Activated CD8-positive, alpha-beta T cell treated with anti-CD3 and anti-CD28 coated beads for 36 hours (primary cell): ENCODE results near the gene AGBL3. TPM values are rescaled to one million over a fixed set of nuclear protein-coding genes. Genes with fewer than 3 reads are reported as not detected.

Experiments
- ATAC-seq: fragments of 200-7000 bp; cut with Tn5 transposase; one replicate; pipeline ENCODE4 v1.10.0; 2021; ENCODE audit warnings: mild to moderate bottlenecking, moderate library complexity
- CTCF ChIA-PET: fragments of 350-600 bp; sonication (Branson Sonifier 250); formaldehyde crosslinking; loops from one replicate; lab custom pipeline; 2021; ENCODE audit warnings: antibody characterized with exemption; lab: Charles Lee
- POLR2A ChIA-PET: fragments of 350-600 bp; sonication (Branson Sonifier 250); formaldehyde crosslinking; loops from one replicate; lab custom pipeline; 2021; ENCODE audit warnings: antibody characterized with exemption; lab: Charles Lee
- DNase-seq: peaks from one replicate; pipeline ENCODE4 v3.0.0-alpha.2; 2020
- H3K27ac Mint-ChIP-seq: one replicate; pipeline ENCODE4 v1.8.0; 2021; ENCODE audit warnings: mild to moderate bottlenecking, mixed read lengths
- H3K27me3 Mint-ChIP-seq: one replicate; pipeline ENCODE4 v1.8.0; 2021; ENCODE audit warnings: mixed read lengths
- H3K36me3 Mint-ChIP-seq: one replicate; pipeline ENCODE4 v1.8.0; 2021; ENCODE audit warnings: low read depth, mixed read lengths
- H3K4me1 Mint-ChIP-seq: one replicate; pipeline ENCODE4 v1.8.0; 2021; ENCODE audit warnings: low read depth, mixed read lengths
- H3K4me3 Mint-ChIP-seq: one replicate; pipeline ENCODE4 v1.8.0; 2021; ENCODE audit warnings: mild to moderate bottlenecking, moderate library complexity, mixed read lengths
- H3K9me3 Mint-ChIP-seq: one replicate; pipeline ENCODE4 v1.8.0; 2021; ENCODE audit warnings: mixed read lengths
- CTCF ChIP-seq: fragments of 200-600 bp; IDR thresholded peaks from one replicate; pipeline ENCODE4 v1.8.0; 2022; ENCODE audit warnings: antibody characterized with exemption, mild to moderate bottlenecking
- intact Hi-C: fragments of 100-400 bp; cut with micrococcal nuclease; formaldehyde crosslinking; loops from one replicate; pipeline ENCODE4 v1.10.0; 2022
- total RNA-seq, 2 experiments: library from RNA; stranded (reverse); gene quantifications; one replicate each; pipeline ENCODE4 v1.2.3, GENCODE V29; 2021

AGBL3 gene
- total RNA-seq, 2 experiments from 2014 or later, result 2.7 to 2.9 TPM

DNA sequence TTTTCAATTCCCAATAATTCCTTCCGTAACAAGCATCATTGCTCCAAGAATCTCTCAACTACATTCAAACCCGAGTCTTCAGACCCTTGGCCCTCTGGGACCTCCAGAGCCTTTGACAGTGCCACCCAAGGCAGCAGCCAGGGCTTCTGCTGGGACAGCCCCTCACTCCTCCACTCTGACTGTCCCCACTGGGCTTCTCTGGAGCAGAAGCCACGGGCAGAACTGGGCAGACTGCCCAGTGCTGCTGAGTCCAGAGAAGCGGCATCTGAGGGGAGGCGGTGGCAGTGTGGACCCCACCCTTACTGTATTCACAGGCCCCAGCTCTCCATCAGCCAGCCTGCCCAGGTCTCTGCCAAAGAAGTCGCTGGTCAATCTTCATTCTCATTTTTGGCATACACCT lies 175.4 kb downstream of the AGBL3 start:
- ChIA-PET POLR2A (interaction anchor here (0.6 to 16.8 kb wide), 5 partner anchors 8 to 543 kb away, joined by 3 to 204 read pairs (median 4); partner anchors contain the start of gene TMEM140), CTCF (interaction anchor here (0.7 to 1.6 kb wide), 5 partner anchors 7 to 176 kb away, joined by 3 to 7 read pairs (median 4); partner anchors contain the start of gene CYREN)
- H3K4me3 Mint-ChIP-seq, result no peak overlapping the region
- H3K27ac Mint-ChIP-seq, result peak overlapping the region; percentile 85
- ATAC-seq (no peak), DNase-seq (no peak)
- peaks cover 24% of the 10 kb centered on the region for H3K9me3 Mint-ChIP-seq
- intact Hi-C loops, result no loop called here
- H3K27me3 Mint-ChIP-seq, result no peaks in the 10 kb centered on the region
- no peak for TF ChIP-seq CTCF
- peaks cover 49% of the 10 kb centered on the region for H3K4me1 Mint-ChIP-seq
- H3K36me3 Mint-ChIP-seq, result peaks cover 86% of the 10 kb centered on the region

- H3K27ac Mint-ChIP-seq, result peak overlapping the region; percentile 85
- ChIA-PET POLR2A (interaction anchor here (0.6 to 16.8 kb wide), 2 partner anchors 15 to 544 kb away, joined by 3 to 204 read pairs; partner anchors contain the start of gene TMEM140), CTCF (interaction anchor here (1.0 to 3.3 kb wide), 2 partner anchors 8 to 14 kb away, joined by 3 to 11 read pairs; partner anchors contain the start of genes CYREN and TMEM140)
These were observed 176.2 kb downstream of the AGBL3 start for GRCh38 chr7:135162382-135163001.

GRCh38 chr7:135164357-135165061 lies 178.2 kb downstream of the AGBL3 start:
- Mint-ChIP-seq H3K4me1 (peaks cover 67% of the 10 kb centered on the region), H3K36me3 (peaks cover 90% of the 10 kb centered on the region), H3K27ac (peak overlapping the region; percentile 73), H3K4me3 (no peak overlapping the region), H3K9me3 (peaks cover 19% of the 10 kb centered on the region), H3K27me3 (no peaks in the 10 kb centered on the region)
- CTCF ChIA-PET, result interaction anchor here (1.6 to 3.3 kb wide), 3 partner anchors 16 to 475 kb away, joined by 3 to 11 read pairs (median 8); partner anchors contain the start of genes AGBL3 and TMEM140
- intact Hi-C loops, result no loop called here
- no peak for DNase-seq
- no peak for ATAC-seq
- no peak for TF ChIP-seq CTCF
- POLR2A ChIA-PET, result interaction anchor here (0.7 to 16.8 kb wide), 4 partner anchors 9 to 217 kb away, joined by 3 to 204 read pairs (median 4); partner anchors contain the start of gene TMEM140

More at GRCh38 chr7:135162382-135163001, 176.2 kb downstream of the AGBL3 start:
- intact Hi-C loops, result no loop called here
- TF ChIP-seq CTCF, result no peak
- peaks cover 19% of the 10 kb centered on the region for H3K9me3 Mint-ChIP-seq
- H3K4me3 Mint-ChIP-seq, result no peak overlapping the region
- peaks cover 85% of the 10 kb centered on the region for H3K36me3 Mint-ChIP-seq
- peaks cover 57% of the 10 kb centered on the region for H3K4me1 Mint-ChIP-seq
- DNase-seq (no peak), ATAC-seq (no peak)
- H3K27me3 Mint-ChIP-seq, result no peaks in the 10 kb centered on the region

- Mint-ChIP-seq H3K27me3 (no peaks in the 10 kb centered on the region), H3K9me3 (peaks cover 19% of the 10 kb centered on the region), H3K27ac (peak overlapping the region; percentile 69), H3K4me1 (peaks cover 57% of the 10 kb centered on the region), H3K4me3 (no peak overlapping the region), H3K36me3 (peaks cover 84% of the 10 kb centered on the region)
- TF ChIP-seq CTCF, result no peak
- intact Hi-C loops, result no loop called here
- CTCF ChIA-PET, result interaction anchor here (1.1 to 2.1 kb wide), 2 partner anchors 18 to 180 kb away, joined by 3 to 8 read pairs; partner anchors contain the start of genes AGBL3 and TMEM140
- DNase-seq, result no peak
- POLR2A ChIA-PET, result interaction anchor here (1.0 to 16.8 kb wide), 5 partner anchors 12 to 179 kb away, joined by 3 to 204 read pairs (median 5); partner anchors contain the start of genes AGBL3 and TMEM140
- no peak for ATAC-seq
These were observed 179.6 kb downstream of the AGBL3 start for GRCh38 chr7:135165862-135166261.
